Activated CD8-positive, alpha-beta memory T cell treated with anti-CD3 and anti-CD28 coated beads, Interleukin-2, amount 50 U/mL, for 4 hours (primary cell): ENCODE results near the gene UQCRC2.
"Not testable (repeated sequence)": the region's sequence is repeated elsewhere in the genome, so short reads cannot be mapped to it uniquely, and the experiment has no call there.

Experiments
- DNase-seq: peaks from one replicate; pipeline ENCODE4 v3.0.0-alpha.2; 2020

UQCRC2 gene

GRCh38 chr16:21952793-21953540 lies at the start of gene UQCRC2:
Gene UQCRC2, plus strand, starts transcription at chr16:21953361. Its CDS starts 63 bp downstream, at chr16:21953424.
- DNase-seq: peak; percentile 80

GRCh38 chr16:21932650-21933049 lies 20.5 kb upstream of the UQCRC2 start:
- not testable (repeated sequence) for DNase-seq

- not testable (repeated sequence) for DNase-seq
Observed at GRCh38 chr16:21933316-21933715, 19.8 kb upstream of the UQCRC2 start.

GRCh38 chr16:21933790-21934189 lies 19.4 kb upstream of the UQCRC2 start:
- DNase-seq: not testable (repeated sequence)

GRCh38 chr16:21936216-21936615 lies 16.9 kb upstream of the UQCRC2 start:
- not testable (repeated sequence) for DNase-seq

GRCh38 chr16:21937336-21937829 lies 15.8 kb upstream of the UQCRC2 start:
- no peak for DNase-seq

- DNase-seq: no peak
Observed at GRCh38 chr16:21940570-21940969, 12.6 kb upstream of the UQCRC2 start.

- DNase-seq: no peak
Observed at GRCh38 chr16:21943571-21943970, 9.6 kb upstream of the UQCRC2 start.

- DNase-seq: no peak
Observed at GRCh38 chr16:21946889-21947635, 6.1 kb upstream of the UQCRC2 start.

GRCh38 chr16:21949713-21950260 lies 3.4 kb upstream of the UQCRC2 start:
- DNase-seq: no peak

GRCh38 chr16:21950782-21951521 lies 2.2 kb upstream of the UQCRC2 start:
- DNase-seq: no peak

- peak; percentile 75 for DNase-seq
Observed at GRCh38 chr16:21952040-21952792, 945 bp upstream of the UQCRC2 start.

- DNase-seq: no peak
Observed at GRCh38 chr16:21953541-21953902, 361 bp downstream of the UQCRC2 start.

- DNase-seq: no peak
Observed at GRCh38 chr16:21957714-21958346, 4.7 kb downstream of the UQCRC2 start.

- no peak for DNase-seq
Observed at GRCh38 chr16:21959050-21959449, 5.9 kb downstream of the UQCRC2 start.

GRCh38 chr16:21962475-21962874 lies 9.3 kb downstream of the UQCRC2 start:
- no peak for DNase-seq

- DNase-seq: no peak
Observed at GRCh38 chr16:21963887-21964286, 10.7 kb downstream of the UQCRC2 start.

- DNase-seq: no peak
Observed at GRCh38 chr16:21964353-21964752, 11.2 kb downstream of the UQCRC2 start.

GRCh38 chr16:21971856-21972255 lies 18.7 kb downstream of the UQCRC2 start:
- no peak for DNase-seq

- DNase-seq: no peak
Observed at GRCh38 chr16:21973945-21974344, 20.8 kb downstream of the UQCRC2 start.

- DNase-seq: no peak
Observed at GRCh38 chr16:21980032-21980431, 26.9 kb downstream of the UQCRC2 start.

GRCh38 chr16:21982108-21982507 lies 28.9 kb downstream of the UQCRC2 start:
- no peak for DNase-seq
